Heart left ventricle (tissue), 16 donors: ENCODE data around the gene STUB1. TPM values are rescaled to one million over a fixed set of nuclear protein-coding genes. Genes with fewer than 3 reads are reported as not detected.

Experiments
- ATAC-seq, 4 donors: fragments of 200-7000 bp; cut with Tn5 transposase; one replicate each; pipeline ENCODE4 v1.9.1; 2020 to 2022; ENCODE audit warnings: moderate library complexity in 4 of 4, mild to moderate bottlenecking in 3 of 4, moderate number of reproducible peaks in 1 of 4
- DNase-seq, 5 donors: peaks; one replicate each; pipeline ENCODE4 v3.0.0-alpha.2; 2020
- H3K27ac ChIP-seq, 12 donors: fragments of 200-600 bp; sonication (generic) in 4 of 12; one replicate each; pipeline versions ENCODE4 v1.5.0 to v1.8.0; 2016 to 2022; ENCODE audit warnings: mild to moderate bottlenecking in 2 of 12
- H3K27me3 ChIP-seq, 9 donors: fragments of 200-600 bp; sonication (generic) in 2 of 9; one replicate each; pipeline versions ENCODE4 v1.5.1 to v1.8.0; 2016 to 2022; ENCODE audit warnings: mild to moderate bottlenecking in 3 of 9
- H3K36me3 ChIP-seq, 9 donors: fragments of 200-600 bp; sonication (generic) in 2 of 9; one replicate each; pipeline versions ENCODE4 v1.5.0 to v1.8.0; 2018 to 2022; ENCODE audit warnings: mild to moderate bottlenecking in 2 of 9
- H3K4me1 ChIP-seq, 12 donors: fragments of 200-600 bp; sonication (generic) in 4 of 12; one replicate each; pipeline versions ENCODE4 v1.5.0 to v1.8.0; 2016 to 2022; ENCODE audit warnings: mild to moderate bottlenecking in 3 of 12
- H3K4me3 ChIP-seq, 12 donors: fragments of 200-600 bp; sonication (generic) in 4 of 12; one replicate each; pipeline versions ENCODE4 v1.5.0 to v1.8.0; 2017 to 2022; ENCODE audit warnings: mild to moderate bottlenecking in 9 of 12, moderate library complexity in 4 of 12
- H3K9me3 ChIP-seq, 12 donors: fragments of 200-600 bp; sonication (generic) in 4 of 12; one replicate each; pipeline versions ENCODE4 v1.5.0 to v1.8.0; 2016 to 2022; ENCODE audit warnings: mild to moderate bottlenecking in 1 of 12
- CTCF ChIP-seq, 12 donors: fragments of 200-600 bp; sonication (generic) in 4 of 12; IDR thresholded peaks; one replicate each; pipeline versions ENCODE4 v1.5.0 to v1.8.0; 2018 to 2022; ENCODE audit warnings: antibody characterized with exemption in 12 of 12, mild to moderate bottlenecking in 5 of 12
- POLR2A ChIP-seq, 2 donors: fragments of 450-650 bp; IDR thresholded peaks; one replicate each; pipeline ENCODE4 v1.6.1; 2017; ENCODE audit warnings: antibody characterized with exemption in 2 of 2, mild to moderate bottlenecking in 2 of 2, moderate library complexity in 2 of 2
- WGBS, 4 donors: extraction: QIAGEN DNeasy Blood & Tissue Kit in 2 of 4; methylation state at CpG; one replicate each; pipeline versions ENCODE4 v1.1.5 to v1.1.7; 2013 to 2018; 5-methylcytosine and 5-hydroxymethylcytosine counted together
- intact Hi-C, 10 donors: fragments of 100-400 bp; cut with DNase I; formaldehyde crosslinking; loops; one replicate each; pipeline versions ENCODE4 v1.11.1 to v1.14.2; 2022
- polyA plus RNA-seq, 2 donors: library from polyadenylated mRNA; stranded (reverse); fragments of 200-250 nt; gene quantifications; one replicate each; pipeline ENCODE4 v1.2.3, GENCODE V29; 2013
- total RNA-seq, 9 donors: library from RNA; depleted of rRNA in 2 of 9; stranded (reverse); fragments of >200 nt in 2 of 9; fragmentation: NEBNext Ultra II Directional in 3 of 9; extraction: Animal tissue kit (Norgen Biotek cat#: 25700) in 3 of 9; gene quantifications; one replicate each; pipeline versions ENCODE4 v1.1.0 to v1.2.4, GENCODE V29; 2016 to 2023
- donor health status: ischemic (EF 13 %, LVEDD 7.1; RV severe dilation, severe dysfunction).
- donor health status: healthy with polysubstance abuse.
- donor health status: DM: no; HTN: yes; CAD: no.
- donor health status: DM: no; HTN: no; CAD: no.
- donor health status: ischemic (EF 25% LVEDD 6.9; RV normal size, moderate dysfunction).
- donor health status: ischemic (EF 25% LVEDD 5.7; RV mildly dilated, moderate dysfunction).
- donor health status: healthy.
- donor health status: DM: yes; HTN: yes; CAD: no.
- donor health status: ischemic (EF 35%, LVEDD 5.7; RV mildly dilated, moderate dysfunction).
- donor health status: nonischemic (EF 11% LVEDD 7.7; RV severe dilation, severe dysfunction).
- donor health status: DM: yes; HTN: yes; CAD: no.
- donor health status: PGD.
- donor health status: ischemic (EF 29% LVEDD 5.4; RV normal size, mild dysfunction).
- donor health status: nonischemic (EF 23%, LVEDD 6.1; RV moderate dilation, normal function).

STUB1 gene
- total and polyA plus RNA-seq, 11 donors: 93.7 to 198 (median 116) TPM

GRCh38 chr16:660459-661183 lies 19.6 kb upstream of the STUB1 start:
- TF ChIP-seq CTCF (IDR thresholded peaks at IDR 0.05) (peak; percentile 36 to 78 (median 57)), POLR2A (IDR thresholded peaks at IDR 0.05) (peak in 1 of 2 donors; percentile 49)
- WGBS, 4 donors: 11 to 18% (median 14%) methylated on average over 18 to 41 of the region's 43 CpGs
- peak; percentile 87 to 93 (median 92) for DNase-seq
- H3K4me3 ChIP-seq: peak overlapping the region in 9 of 12 donors; percentile 11 to 42 (median 32)
- H3K27ac ChIP-seq: peak overlapping the region in 11 of 12 donors; percentile 3 to 80 (median 55)
- H3K27me3 ChIP-seq: no peaks in the 10 kb centered on the region
- peak; percentile 81 to 90 (median 82) for ATAC-seq
- H3K4me1 ChIP-seq: peaks cover 0 to 16% (median 11%) of the 10 kb centered on the region in 12 donors
- intact Hi-C loops: loop anchor here in 5 of 10 donors (2.0 to 10.0 kb wide), 6 partner anchors 78 to 266 kb away; partner anchors contain the start of genes NME4 (in 2 of the 5) and RAB11FIP3 (in 1 of the 5)
- no peaks in the 10 kb centered on the region for H3K9me3 ChIP-seq
- H3K36me3 ChIP-seq: peaks cover 0 to 21% (median 0%) of the 10 kb centered on the region in 9 donors

GRCh38 chr16:661184-661821 lies 18.9 kb upstream of the STUB1 start:
- H3K4me3 ChIP-seq: peak overlapping the region in 5 of 12 donors; percentile 10 to 38 (median 24)
- WGBS, 4 donors: 56 to 74% (median 60%) methylated on average over 16 to 35 of the region's 35 CpGs
- peaks cover 0 to 16% (median 11%) of the 10 kb centered on the region in 12 donors for H3K4me1 ChIP-seq
- H3K27me3 ChIP-seq: no peaks in the 10 kb centered on the region
- peak overlapping the region in 9 of 12 donors; percentile 27 to 78 (median 52) for H3K27ac ChIP-seq
- H3K36me3 ChIP-seq: peaks cover 0 to 15% (median 0%) of the 10 kb centered on the region in 9 donors
- ATAC-seq (peak in 3 of 4 donors; percentile 2), DNase-seq (no peak)
- no peak for TF ChIP-seq POLR2A (IDR thresholded peaks at IDR 0.05)
- no peak for TF ChIP-seq CTCF (IDR thresholded peaks at IDR 0.05)
- intact Hi-C loops: loop anchor here in 5 of 10 donors (2.0 to 10.0 kb wide), 6 partner anchors 79 to 267 kb away; partner anchors contain the start of genes NME4 (in 2 of the 5) and RAB11FIP3 (in 1 of the 5)
- H3K9me3 ChIP-seq: no peaks in the 10 kb centered on the region

- DNase-seq (no peak), ATAC-seq (no peak)
- TF ChIP-seq POLR2A (IDR thresholded peaks at IDR 0.05) (no peak), CTCF (IDR thresholded peaks at IDR 0.05) (no peak)
- Histone ChIP-seq H3K27me3 (no peaks in the 10 kb centered on the region), H3K4me3 (no peak overlapping the region), H3K9me3 (no peaks in the 10 kb centered on the region), H3K36me3 (peaks cover 0 to 7% (median 0%) of the 10 kb centered on the region in 9 donors), H3K4me1 (peaks cover 0 to 19% (median 11%) of the 10 kb centered on the region in 12 donors), H3K27ac (no peak overlapping the region)
- intact Hi-C loops: loop anchor here in 4 of 10 donors (5.0 to 10.0 kb wide), 4 partner anchors 80 to 267 kb away; partner anchors contain the start of genes NME4 (in 2 of the 4) and RAB11FIP3 (in 1 of the 4)
- 88 to 96% (median 94%) methylated on average over 3 to 19 of the region's 19 CpGs for WGBS, 4 donors
Observed at GRCh38 chr16:662095-662494, 18.1 kb upstream of the STUB1 start.
